GM12891 (cell line): ENCODE measurements around the gene GNAO1.
"Not testable (repeated sequence)": the region's sequence is repeated elsewhere in the genome, so short reads cannot be mapped to it uniquely, and the experiment has no call there.

Experiments used
- DNase-seq: peaks from one replicate; pipeline ENCODE4 v3.0.0; 2011; ENCODE audit warnings: low spot score; ENCODE audit not compliant: insufficient read length
- FAIRE-seq: peaks from 2 replicates; lab custom pipeline; 2011; peaks lifted over from hg19 to GRCh38; lab: Jason Lieb, UNC
- PAX5 ChIP-seq: IDR thresholded peaks from 2 replicates; pipeline ENCODE4 v1.6.1; 2011; ENCODE audit warnings: low read length, moderate library complexity, mild to moderate bottlenecking; ENCODE audit not compliant: insufficient read depth, severe bottlenecking
- POLR2A ChIP-seq: IDR thresholded peaks from 2 replicates; pipeline ENCODE4 v1.6.1; 2011; ENCODE audit warnings: low read depth, low read length, control low read depth
- POLR2AphosphoS5 ChIP-seq: IDR thresholded peaks from 2 replicates; pipeline ENCODE4 v1.6.1; 2011; ENCODE audit warnings: low read depth, low read length, control low read depth
- POU2F2 ChIP-seq: IDR thresholded peaks from 2 replicates; pipeline ENCODE4 v1.6.1; 2011; ENCODE audit warnings: low read depth, mild to moderate bottlenecking, control low read depth, low read length, moderate library complexity
- SPI1 ChIP-seq: IDR thresholded peaks from 2 replicates; pipeline ENCODE4 v1.6.1; 2011; ENCODE audit warnings: low read depth, low read length, control low read depth
- TAF1 ChIP-seq: IDR thresholded peaks from 2 replicates; pipeline ENCODE4 v1.6.1; 2011; ENCODE audit warnings: low read depth, low read length, control low read depth

The GNAO1 gene

DNA sequence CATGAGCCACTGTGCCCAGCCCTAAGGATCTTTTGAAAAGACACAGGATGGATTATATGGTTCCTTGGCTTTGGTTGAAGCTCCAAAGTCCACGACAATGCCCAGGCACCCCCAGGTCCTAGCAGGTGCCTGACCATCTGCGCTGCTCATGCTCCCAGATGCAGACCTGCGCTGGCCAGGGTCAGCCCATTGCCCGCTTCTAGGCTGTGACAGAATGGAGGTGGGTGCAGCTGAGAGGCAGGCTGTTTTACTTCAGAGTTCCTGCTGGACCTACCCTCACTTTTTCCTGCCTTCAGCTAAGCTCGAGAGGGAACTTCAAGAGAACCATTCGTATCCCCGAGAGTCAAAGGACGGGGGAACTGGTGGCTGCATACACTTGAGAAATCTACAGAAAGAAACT, 173.6 kb downstream of the GNAO1 start:
- FAIRE-seq = no peak
- no peak for DNase-seq
- no peak for TF ChIP-seq SPI1

DNA sequence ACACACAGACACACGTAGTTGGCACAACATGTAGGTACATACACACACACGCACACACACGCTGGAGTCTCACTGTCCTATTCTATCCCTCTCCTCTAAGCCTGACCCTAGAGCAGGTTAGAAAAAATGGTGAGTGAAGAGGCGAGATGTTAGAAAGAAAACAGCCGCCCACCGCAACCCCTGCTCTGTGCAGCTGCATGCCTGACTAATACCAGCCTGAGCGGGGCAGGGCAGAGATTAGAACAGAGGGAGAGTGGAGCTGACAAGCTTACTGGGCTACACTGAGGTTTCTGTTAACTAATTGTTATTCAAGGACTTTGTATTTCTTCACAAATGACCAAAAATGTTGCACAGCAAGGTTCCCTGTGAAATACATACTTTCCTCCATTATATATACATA, 174.3 kb downstream of the GNAO1 start:
- DNase-seq (no peak), FAIRE-seq (peak; percentile 26)
- no peak for TF ChIP-seq POLR2A
- TF ChIP-seq TAF1 = no peak
- TF ChIP-seq POLR2AphosphoS5 = no peak
- no peak for TF ChIP-seq SPI1
- no peak for TF ChIP-seq PAX5
- no peak for TF ChIP-seq POU2F2

DNA sequence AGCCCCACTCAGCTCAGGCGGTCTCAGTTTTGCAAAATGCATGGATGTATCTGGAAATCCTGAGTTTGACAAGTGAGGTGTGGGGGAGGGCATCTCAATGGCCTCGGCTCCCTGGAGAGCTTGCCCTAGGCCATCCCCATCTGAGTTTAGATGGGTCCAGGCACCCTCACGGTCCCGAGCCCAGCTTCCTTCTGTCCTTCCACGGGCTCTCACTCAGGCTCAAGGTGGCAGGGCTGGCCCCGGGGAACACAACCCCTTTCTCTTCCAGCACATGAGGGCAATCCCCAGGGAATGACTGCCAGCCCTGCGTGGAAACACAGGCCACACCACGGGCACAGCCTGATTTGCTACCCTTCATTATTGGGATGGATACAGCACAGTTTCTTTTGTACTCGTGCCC, 175.7 kb downstream of the GNAO1 start:
- no peak for FAIRE-seq

DNA sequence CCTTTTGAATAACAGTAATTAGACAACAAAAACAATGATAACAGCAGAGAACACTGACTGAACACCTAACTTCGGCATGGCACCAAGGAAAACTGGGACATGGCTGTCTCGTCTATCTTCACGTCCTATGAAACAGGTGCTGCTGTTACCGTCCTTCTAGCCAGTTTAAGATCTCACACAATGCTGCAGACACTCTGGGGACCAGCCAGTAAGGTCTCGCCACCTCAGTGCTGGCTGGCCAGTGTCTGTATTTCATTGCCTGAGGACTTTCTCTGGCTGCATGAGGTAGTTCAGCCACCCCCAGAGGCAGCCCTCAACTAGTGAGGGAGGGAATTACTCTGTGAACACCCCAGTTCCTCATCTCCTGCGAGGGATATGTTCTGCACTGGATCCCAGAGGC, 176.5 kb downstream of the GNAO1 start:
- no peak for FAIRE-seq
- TF ChIP-seq POLR2AphosphoS5 = no peak
- TF ChIP-seq SPI1 = no peak
- TF ChIP-seq TAF1 = no peak
- no peak for TF ChIP-seq POLR2A
- no peak for DNase-seq

More for the DNA sequence above, 175.7 kb downstream of the GNAO1 start:
- DNase-seq = no peak
- no peak for TF ChIP-seq TAF1
- TF ChIP-seq POLR2A = no peak
- TF ChIP-seq PAX5 = no peak
- no peak for TF ChIP-seq SPI1
- no peak for TF ChIP-seq POLR2AphosphoS5
- no peak for TF ChIP-seq POU2F2

DNA sequence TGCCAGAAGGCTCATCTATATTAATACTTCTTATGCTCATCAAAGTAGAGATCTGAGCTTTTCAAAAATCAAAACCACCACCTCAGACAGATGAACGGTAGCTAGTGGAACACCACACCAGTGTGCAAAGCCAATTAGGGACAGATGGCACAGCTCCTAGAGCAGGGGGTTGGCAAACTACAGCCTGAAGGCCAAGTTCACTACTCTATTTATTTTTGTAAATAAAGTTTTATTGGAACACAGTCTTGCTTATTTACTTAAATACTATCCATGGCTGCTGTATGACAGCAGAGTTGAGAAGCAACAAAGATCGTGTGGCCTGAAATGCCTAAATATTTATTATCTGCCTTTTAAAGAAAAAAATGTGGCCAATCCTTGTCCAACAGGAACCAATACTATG, 177.3 kb downstream of the GNAO1 start:
- DNase-seq = no peak
- no peak for FAIRE-seq
- TF ChIP-seq POLR2A (no peak), POU2F2 (no peak), TAF1 (no peak), PAX5 (no peak)

DNA sequence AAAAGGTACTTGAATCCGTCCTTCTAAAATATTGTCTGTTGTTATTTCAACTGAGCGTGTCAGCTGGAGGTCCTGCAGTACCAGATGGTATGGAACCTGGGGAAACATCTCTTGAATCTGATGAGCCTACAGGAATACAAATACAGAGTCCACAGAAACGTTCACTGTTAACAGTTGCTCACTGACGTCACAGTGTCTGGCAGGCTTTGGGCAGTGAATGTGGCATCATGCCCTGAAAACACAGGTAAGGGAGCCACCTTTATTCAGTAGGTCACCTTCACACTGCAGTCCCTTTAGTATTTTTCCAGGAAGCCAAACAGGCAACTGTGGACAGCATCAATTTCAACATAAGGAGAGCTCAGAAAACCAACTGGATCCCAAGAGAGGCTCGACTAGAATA, 177.9 kb downstream of the GNAO1 start:
- TF ChIP-seq POLR2AphosphoS5 (no peak), POLR2A (no peak), PAX5 (no peak), TAF1 (no peak), SPI1 (no peak), POU2F2 (no peak)

DNA sequence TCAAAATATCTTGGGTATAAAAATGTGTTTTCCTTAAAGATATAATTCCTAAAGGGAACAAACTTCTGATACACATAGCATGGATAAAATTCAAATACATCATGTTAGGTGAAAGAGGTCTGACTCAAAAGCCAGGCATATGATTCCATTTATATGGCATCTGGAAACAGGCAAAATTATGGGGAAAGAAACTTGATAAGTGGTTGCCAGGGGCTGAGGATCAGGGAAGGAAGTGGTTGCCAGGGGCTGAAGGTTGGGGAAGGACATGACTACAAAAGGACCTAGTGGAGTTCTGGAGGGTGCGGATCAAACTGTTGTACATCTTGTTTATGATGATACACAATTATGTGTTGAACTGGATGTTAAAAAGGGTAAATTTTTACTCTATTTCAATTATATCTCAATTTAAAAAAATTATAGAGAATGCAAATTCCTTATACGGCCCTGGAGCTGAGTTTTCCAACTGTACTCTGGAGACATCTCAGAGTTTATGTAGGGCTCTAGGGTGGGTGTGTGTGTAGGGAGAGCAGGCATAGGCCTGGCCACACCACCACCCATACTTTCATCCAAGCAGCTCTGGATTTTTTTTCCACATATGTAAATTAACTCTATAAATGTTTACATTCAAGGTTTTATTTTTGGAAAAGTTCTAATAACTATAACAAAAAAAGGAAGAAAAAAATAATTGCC, 179.0 kb downstream of the GNAO1 start:
- FAIRE-seq = no peak
- TF ChIP-seq POU2F2 (no peak), POLR2A (no peak)

More for the DNA sequence above, 177.9 kb downstream of the GNAO1 start:
- FAIRE-seq (peak; percentile 23), DNase-seq (no peak)

DNA sequence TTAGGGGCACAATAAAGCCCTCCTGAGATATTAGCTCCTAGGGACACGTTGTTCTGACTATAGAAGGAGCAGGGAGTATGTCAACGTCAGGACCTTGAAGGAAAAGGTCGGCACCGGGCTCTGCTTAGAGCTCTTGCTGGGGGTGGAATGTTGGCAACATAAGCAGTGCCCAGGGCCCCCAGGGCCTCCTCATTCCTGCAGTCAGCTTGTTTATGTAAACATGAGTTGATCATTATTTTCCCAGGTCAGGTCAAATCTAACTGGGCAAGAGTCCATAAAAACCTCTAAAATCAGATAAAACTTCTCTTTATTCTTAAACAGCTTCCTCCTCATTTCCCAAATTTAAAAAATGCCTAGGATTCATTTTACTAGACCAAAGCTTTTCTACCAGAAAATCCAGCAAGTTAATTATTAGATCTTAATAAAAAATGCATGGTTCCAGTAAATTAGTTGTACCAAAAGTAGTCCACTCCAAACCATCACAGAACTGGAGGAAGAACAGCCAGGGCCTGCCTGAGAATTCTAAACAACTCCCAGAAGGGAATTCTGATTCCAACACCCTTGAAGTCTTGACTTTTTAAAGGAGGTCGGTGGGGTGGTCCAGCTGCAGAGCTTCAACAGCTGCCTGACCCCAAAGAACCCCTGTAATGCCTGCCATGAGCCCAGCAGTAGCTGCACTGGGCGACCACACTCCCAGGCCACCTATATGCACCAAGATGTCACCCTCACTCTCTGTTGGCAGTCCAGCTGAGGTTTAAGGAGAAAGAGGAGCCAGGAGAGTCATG, 179.8 kb downstream of the GNAO1 start:
- FAIRE-seq = no peak
- TF ChIP-seq TAF1 (no peak), POLR2AphosphoS5 (no peak), PAX5 (no peak), POU2F2 (no peak), POLR2A (no peak), SPI1 (no peak)
- no peak for DNase-seq

More for the DNA sequence above, 179.0 kb downstream of the GNAO1 start:
- no peak for DNase-seq

DNA sequence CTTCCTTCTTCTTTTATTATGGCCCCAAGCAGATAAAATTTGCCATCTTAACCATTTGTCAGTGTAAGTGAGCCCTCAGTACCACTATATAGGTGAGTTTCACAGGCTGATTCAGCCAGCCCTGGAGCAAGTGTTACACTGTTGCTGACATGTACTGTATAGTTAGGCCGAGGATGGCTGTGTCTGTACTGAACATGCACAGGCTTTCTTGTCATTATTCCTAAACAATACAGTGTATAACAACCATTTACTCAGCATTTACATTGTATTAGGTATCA, 180.3 kb downstream of the GNAO1 start:
- DNase-seq (no peak), FAIRE-seq (no peak)
- TF ChIP-seq POU2F2 (no peak), SPI1 (no peak), PAX5 (no peak), POLR2AphosphoS5 (no peak)

DNA sequence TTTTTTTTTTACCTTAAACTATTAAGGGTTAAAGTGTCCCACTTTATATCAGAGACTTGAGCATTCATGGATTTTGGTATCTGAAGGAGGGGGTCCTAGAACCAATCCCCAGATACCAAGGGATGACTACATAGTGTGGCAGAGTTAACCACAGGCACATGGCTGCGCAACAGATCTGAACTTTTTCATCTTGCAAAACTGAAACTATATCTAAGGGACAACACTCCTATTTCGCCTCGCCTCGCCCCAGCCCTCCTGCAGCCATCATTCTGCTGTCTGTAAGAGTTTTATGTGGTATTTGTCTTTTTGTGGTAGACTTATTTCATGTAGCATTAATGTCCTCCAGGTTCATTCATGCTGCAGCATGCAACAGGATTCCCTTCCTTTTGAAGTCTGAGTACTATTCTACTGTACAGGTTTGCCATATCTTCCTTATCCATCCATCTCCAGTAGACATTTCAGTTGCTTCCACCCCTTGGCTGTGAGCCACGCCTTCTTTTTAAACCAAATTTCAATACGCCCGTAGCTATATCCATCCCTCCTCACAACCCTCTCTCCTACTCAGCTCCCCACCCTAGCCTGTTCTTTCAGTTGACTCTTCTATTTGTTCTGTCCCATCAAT, 180.8 kb downstream of the GNAO1 start:
- TF ChIP-seq POU2F2 (no peak), POLR2A (no peak), SPI1 (no peak), POLR2AphosphoS5 (no peak), PAX5 (no peak), TAF1 (no peak)
- DNase-seq (no peak), FAIRE-seq (no peak)

DNA sequence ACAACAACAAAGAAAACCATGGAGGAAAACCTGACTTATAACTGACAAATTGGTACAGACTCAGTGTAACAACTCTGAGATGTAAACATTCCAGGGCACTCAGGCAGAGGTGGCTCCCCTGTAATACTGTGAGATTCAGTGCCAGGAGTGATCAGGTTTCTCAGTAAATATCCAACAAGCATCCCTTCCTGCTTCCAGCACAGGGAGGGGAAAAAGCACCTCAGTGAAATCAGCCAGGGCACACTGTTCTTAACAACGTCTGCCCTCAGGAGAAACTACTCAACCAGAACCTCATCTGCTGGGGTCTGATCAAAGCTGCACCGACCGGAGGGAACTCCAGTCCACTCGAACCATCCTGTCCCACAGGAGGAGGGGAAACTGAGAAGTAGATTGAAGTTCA, 181.7 kb downstream of the GNAO1 start:
- TF ChIP-seq POLR2AphosphoS5 (no peak), TAF1 (no peak), SPI1 (no peak), PAX5 (no peak), POU2F2 (no peak), POLR2A (no peak)
- DNase-seq = no peak
- no peak for FAIRE-seq

DNA sequence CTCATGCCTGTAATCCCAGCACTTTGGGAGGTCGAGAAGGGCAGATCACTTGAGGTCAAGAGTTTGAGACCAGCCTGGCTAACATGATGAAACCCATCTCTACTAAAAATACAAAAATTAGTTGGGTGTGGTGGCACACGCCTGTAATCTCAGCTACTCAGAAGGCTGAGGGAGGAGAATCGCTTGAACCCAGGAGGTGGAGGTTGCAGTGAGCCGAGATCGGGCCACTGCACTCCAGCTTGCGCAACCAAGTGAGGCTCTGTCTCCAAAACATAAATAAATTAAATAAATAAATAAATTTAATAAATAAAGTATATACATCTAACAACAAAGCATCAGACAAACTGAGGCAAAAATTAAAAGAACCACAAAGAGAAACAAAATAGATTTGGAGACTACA, 184.5 kb downstream of the GNAO1 start:
- not testable (repeated sequence) for FAIRE-seq, DNase-seq

DNA sequence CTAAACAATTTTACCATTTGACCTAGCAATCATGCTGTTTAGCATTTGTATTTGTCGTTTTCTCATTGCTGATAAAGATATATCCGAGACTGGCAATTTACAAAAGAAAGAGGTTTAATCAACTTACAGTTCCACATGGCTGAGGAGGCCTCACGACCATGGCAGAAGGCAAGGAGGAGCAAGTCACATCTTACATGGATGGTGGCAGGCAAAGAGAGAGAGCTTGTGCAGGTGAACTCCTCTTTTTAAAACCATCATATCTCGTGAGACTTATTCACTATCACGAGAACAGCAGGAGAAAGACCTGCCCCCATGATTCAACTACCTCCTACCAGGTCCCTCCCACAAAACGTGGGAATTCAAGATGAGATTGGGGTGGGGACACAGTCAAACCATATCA, 187.8 kb downstream of the GNAO1 start:
- FAIRE-seq, DNase-seq: not testable (repeated sequence)

DNA sequence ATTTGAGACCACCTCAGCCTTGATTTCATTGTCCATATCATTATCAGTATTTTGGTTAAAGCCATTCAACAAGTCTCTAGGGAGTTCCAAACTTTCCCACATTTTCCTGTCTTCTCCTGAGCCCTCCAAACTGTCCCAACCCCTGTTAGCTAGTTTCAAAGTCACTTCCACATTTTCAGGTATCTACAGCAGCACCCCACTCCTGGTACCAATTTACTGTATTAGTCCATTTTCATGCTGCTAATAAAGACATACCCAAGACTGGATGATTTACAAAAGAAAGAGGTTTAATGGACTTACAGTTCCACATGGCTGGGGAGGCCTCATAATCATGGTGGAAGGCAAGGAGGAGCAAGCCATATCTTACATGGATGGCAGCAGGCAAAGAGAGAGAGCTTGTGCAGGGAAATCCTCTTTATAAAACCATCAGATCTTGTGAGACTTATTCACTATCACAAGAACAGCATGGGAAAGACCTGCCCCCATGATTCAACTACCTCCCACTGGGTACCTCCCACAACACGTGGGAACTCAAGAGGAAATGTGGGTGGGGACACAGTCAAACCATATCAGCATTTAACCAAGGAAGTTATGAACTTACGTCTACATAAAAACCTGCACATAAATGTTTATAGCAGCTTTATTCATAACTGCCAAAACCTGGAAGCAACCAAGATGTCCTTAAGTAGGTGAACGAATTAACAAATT, 189.6 kb downstream of the GNAO1 start:
- DNase-seq, FAIRE-seq: not testable (repeated sequence)
